GF-D8 (cell line): ENCODE measurements around the gene SCFD2.
"Not testable (repeated sequence)": the region's sequence is repeated elsewhere in the genome, so short reads cannot be mapped to it uniquely, and the experiment has no call there.

Experiments used
- DNase-seq: peaks from one replicate; lab custom pipeline; 2025; lab: John Stamatoyannopoulos, UW

The SCFD2 gene

GRCh38 chr4:53139256-53139655 lies 226.6 kb downstream of the SCFD2 start:
- not testable (repeated sequence) for DNase-seq

GRCh38 chr4:53137468-53137867 lies 228.4 kb downstream of the SCFD2 start:
- no peak for DNase-seq

GRCh38 chr4:53136954-53137353 lies 228.9 kb downstream of the SCFD2 start:
- DNase-seq: no peak

- no peak for DNase-seq
These were observed 233.5 kb downstream of the SCFD2 start for GRCh38 chr4:53132132-53132891.

- DNase-seq: no peak
These were observed 234.3 kb downstream of the SCFD2 start for GRCh38 chr4:53131562-53131925.

- DNase-seq: no peak
These were observed 234.8 kb downstream of the SCFD2 start for GRCh38 chr4:53130896-53131561.

GRCh38 chr4:53128706-53129357 lies 237.0 kb downstream of the SCFD2 start:
- no peak for DNase-seq

- DNase-seq: no peak
These were observed 237.6 kb downstream of the SCFD2 start for GRCh38 chr4:53128231-53128630.

GRCh38 chr4:53127365-53127764 lies 238.5 kb downstream of the SCFD2 start:
- no peak for DNase-seq

GRCh38 chr4:53126099-53126498 lies 239.8 kb downstream of the SCFD2 start:
- no peak for DNase-seq

GRCh38 chr4:53123819-53124218 lies 242.0 kb downstream of the SCFD2 start:
- DNase-seq: no peak

- no peak for DNase-seq
These were observed 242.7 kb downstream of the SCFD2 start for GRCh38 chr4:53123171-53123570.

- DNase-seq: no peak
These were observed 243.4 kb downstream of the SCFD2 start for GRCh38 chr4:53122280-53123116.

GRCh38 chr4:53121264-53121865 lies 244.5 kb downstream of the SCFD2 start:
- DNase-seq: no peak

- no peak for DNase-seq
These were observed 245.1 kb downstream of the SCFD2 start for GRCh38 chr4:53120778-53121177.

- no peak for DNase-seq
These were observed 246.2 kb downstream of the SCFD2 start for GRCh38 chr4:53119680-53120079.

- DNase-seq: no peak
These were observed 247.2 kb downstream of the SCFD2 start for GRCh38 chr4:53118676-53119075.

GRCh38 chr4:53116954-53117353 lies 248.9 kb downstream of the SCFD2 start:
- DNase-seq: no peak

- DNase-seq: no peak
These were observed 252.2 kb downstream of the SCFD2 start for GRCh38 chr4:53113431-53114225.

- no peak for DNase-seq
These were observed 260.5 kb downstream of the SCFD2 start for GRCh38 chr4:53105313-53105712.

GRCh38 chr4:53103481-53103880 lies 262.4 kb downstream of the SCFD2 start:
- DNase-seq: no peak
